ENCODE data around the gene IL17RE. TPM values are rescaled to one million over a fixed set of nuclear protein-coding genes. Genes with fewer than 3 reads are reported as not detected.
A peak's percentile ranks its signal among the peaks of the same experiment; 100 is the strongest.

IL17RE gene
- total and polyA plus RNA-seq, 2 of the 13 experiments (the other 11 are each of a cell fraction or from before 2014, with no cell fraction given), result 14.5 to 24.1 TPM

- FAIRE-seq, result no peak
- BruUV-seq (replicated peaks), result no TSS peak
- Histone ChIP-seq H3K36me3 (replicated peaks in 1 of 2; ENCODE audit: control insufficient read depth in 1 of 2, insufficient read depth in 2 of 2, low read length in 2 of 2) (no peaks in the 10 kb centered on the region), H3K9me3 (ENCODE audit: low read length) (no peaks in the 10 kb centered on the region), H3K27me3 (ENCODE audit: control insufficient read depth in 1 of 2, insufficient read depth in 2 of 2, low read length in 2 of 2) (no peaks in the 10 kb centered on the region), H3K4me1 (ENCODE audit: insufficient read depth, low read length) (peaks cover 34% of the 10 kb centered on the region), H3K79me2 (ENCODE audit: insufficient read depth, low read length) (no peaks in the 10 kb centered on the region), H3K9ac (ENCODE audit: insufficient read depth, low read depth, low read length) (no peak overlapping the region), H3K4me3 (replicated peaks in 1 of 3; ENCODE audit: insufficient read depth in 1 of 3, low read depth in 2 of 3, low read length in 3 of 3) (no peak overlapping the region), H3K4me2 (ENCODE audit: low read depth, low read length) (no peak overlapping the region), H3K27ac (ENCODE audit: extremely low read length, insufficient read depth, low read length) (no peak overlapping the region), H2AFZ (ENCODE audit: low read length) (no peak overlapping the region), H4K20me1 (ENCODE audit: insufficient read depth, low read length) (no peaks in the 10 kb centered on the region)
- ATAC-seq, result no peak
- in situ Hi-C loops (cut with HindIII; ENCODE audit: extremely low pct_ligation_motif_present, low pct_unique_long_range_greater_than_20kb), result no loop called here
- intact Hi-C loops (cut with micrococcal nuclease; ENCODE audit: unreplicated experiment), result loop anchor here (5.0 kb wide), 1 partner anchor 40 kb away; the partner anchor contains the start of gene IL17RC
- ChIA-PET CTCF (ENCODE audit: low intra/inter-chr PET ratio, low total read pairs) (no interaction called here), POLR2A (interaction anchor here (1.0 to 3.2 kb wide), 2 partner anchors 13 to 40 kb away, joined by 3 to 9 read pairs; partner anchors contain the start of gene IL17RC)
- TF ChIP-seq THAP7 (CRISPR knock-in tag; IDR thresholded peaks at IDR 0.05) (no peak), STAG1 (CRISPR knock-in tag; IDR thresholded peaks at IDR 0.05) (peak; percentile 28; the same call in 1 of the 2 replicates), JARID2 (CRISPR knock-in tag; IDR thresholded peaks at IDR 0.05; ENCODE audit: insufficient replicate concordance) (no peak), ZNF687 (CRISPR knock-in tag; IDR thresholded peaks at IDR 0.05) (peak; percentile 25; the same call in 1 of the 2 replicates), CTCF (CRISPR knock-in tag; IDR thresholded peaks at IDR 0.05) (peak; percentile 42)
- no peak for DNase-seq (ENCODE audit: low spot score)
- 93% methylated on average over 7 of the region's 12 CpGs for WGBS (ENCODE audit: low lambda C conversion rate)
Observed at GRCh38 chr3:9876991-9877390, 25.7 kb upstream of the IL17RE start.

All from HepG2 (cell line).